Measurements from ENCODE around the gene KDM6B.
A peak's percentile ranks its signal among the peaks of the same experiment; 100 is the strongest.

KDM6B gene

DNA sequence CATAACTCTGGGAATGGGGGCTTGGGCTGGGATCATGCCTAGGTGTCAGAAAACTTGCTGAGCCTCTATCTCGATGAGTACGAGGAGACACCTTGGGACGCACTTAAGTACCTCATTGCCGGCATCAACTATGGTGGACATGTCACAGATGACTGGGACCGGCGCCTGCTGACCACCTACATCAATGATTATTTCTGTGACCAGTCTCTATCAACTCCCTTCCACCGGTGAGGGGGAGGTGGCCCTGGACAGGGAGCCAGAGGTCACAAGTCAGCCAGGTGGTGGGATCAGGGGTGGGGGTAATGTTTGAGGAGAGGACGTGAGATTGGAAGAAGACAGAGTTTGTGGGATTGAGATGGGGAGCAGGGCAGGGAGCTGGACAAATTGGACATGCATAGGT is 3.4 kb upstream of the KDM6B start:
- in situ Hi-C loops (cut with MboI; ENCODE audit: low pct_unique_long_range_greater_than_20kb, low sequenced_read_pairs, unreplicated experiment) = no loop called here
- TF ChIP-seq, protein P1, sequence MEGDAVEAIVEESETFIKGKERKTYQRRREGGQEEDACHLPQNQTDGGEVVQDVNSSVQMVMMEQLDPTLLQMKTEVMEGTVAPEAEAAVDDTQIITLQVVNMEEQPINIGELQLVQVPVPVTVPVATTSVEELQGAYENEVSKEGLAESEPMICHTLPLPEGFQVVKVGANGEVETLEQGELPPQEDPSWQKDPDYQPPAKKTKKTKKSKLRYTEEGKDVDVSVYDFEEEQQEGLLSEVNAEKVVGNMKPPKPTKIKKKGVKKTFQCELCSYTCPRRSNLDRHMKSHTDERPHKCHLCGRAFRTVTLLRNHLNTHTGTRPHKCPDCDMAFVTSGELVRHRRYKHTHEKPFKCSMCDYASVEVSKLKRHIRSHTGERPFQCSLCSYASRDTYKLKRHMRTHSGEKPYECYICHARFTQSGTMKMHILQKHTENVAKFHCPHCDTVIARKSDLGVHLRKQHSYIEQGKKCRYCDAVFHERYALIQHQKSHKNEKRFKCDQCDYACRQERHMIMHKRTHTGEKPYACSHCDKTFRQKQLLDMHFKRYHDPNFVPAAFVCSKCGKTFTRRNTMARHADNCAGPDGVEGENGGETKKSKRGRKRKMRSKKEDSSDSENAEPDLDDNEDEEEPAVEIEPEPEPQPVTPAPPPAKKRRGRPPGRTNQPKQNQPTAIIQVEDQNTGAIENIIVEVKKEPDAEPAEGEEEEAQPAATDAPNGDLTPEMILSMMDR (IDR thresholded peaks at IDR 0.05; ENCODE audit: extremely low read depth, insufficient read depth, missing control alignments) = no peak
- DNase-seq (ENCODE audit: low spot score) = no peak

DNA sequence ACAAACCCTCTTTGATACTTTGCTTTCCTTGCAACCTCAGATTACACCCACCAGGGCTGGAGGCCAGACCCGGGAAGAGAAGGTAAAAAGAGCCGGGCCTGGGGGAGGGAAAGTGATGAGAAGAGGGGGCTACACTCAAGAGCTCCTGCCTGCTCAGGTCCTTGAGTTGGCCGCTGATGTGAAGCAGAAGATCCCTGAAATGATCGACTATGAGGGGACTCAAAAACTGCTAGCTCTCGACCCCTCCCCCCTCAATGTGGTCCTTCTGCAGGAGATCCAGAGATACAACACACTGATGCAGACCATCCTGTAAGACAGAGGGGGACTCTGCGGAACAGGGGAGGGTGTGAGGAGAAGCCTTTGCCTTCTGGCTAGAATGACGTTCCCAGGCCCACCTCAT is 2.8 kb upstream of the KDM6B start:
- in situ Hi-C loops (cut with MboI; ENCODE audit: low pct_unique_long_range_greater_than_20kb, low sequenced_read_pairs, unreplicated experiment) = no loop called here
- TF ChIP-seq, protein P1 (IDR thresholded peaks at IDR 0.05; ENCODE audit: extremely low read depth, insufficient read depth, missing control alignments) = no peak

DNA sequence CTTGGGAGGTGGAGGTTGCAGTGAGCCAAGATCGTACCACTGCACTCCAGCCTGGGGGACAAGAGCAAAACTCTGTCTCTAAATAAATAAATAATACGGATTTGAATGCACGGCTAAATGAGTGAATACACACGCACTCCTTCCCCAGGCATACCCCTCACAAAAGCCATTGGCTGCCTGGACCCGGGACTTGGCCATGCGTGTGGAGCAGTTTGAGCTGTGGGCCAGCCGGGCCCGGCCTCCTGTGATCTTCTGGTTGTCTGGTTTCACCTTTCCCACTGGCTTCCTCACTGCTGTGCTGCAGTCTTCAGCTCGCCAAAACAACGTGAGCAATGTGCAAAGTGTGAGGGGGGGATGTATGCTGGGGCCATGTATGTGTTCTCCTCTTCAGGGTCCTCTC is 1.6 kb upstream of the KDM6B start:
- TF ChIP-seq, protein P1 (IDR thresholded peaks at IDR 0.05; ENCODE audit: extremely low read depth, insufficient read depth, missing control alignments) = no peak

More for the DNA sequence above, 2.8 kb upstream of the KDM6B start:
- DNase-seq (ENCODE audit: low spot score) = no peak

DNA sequence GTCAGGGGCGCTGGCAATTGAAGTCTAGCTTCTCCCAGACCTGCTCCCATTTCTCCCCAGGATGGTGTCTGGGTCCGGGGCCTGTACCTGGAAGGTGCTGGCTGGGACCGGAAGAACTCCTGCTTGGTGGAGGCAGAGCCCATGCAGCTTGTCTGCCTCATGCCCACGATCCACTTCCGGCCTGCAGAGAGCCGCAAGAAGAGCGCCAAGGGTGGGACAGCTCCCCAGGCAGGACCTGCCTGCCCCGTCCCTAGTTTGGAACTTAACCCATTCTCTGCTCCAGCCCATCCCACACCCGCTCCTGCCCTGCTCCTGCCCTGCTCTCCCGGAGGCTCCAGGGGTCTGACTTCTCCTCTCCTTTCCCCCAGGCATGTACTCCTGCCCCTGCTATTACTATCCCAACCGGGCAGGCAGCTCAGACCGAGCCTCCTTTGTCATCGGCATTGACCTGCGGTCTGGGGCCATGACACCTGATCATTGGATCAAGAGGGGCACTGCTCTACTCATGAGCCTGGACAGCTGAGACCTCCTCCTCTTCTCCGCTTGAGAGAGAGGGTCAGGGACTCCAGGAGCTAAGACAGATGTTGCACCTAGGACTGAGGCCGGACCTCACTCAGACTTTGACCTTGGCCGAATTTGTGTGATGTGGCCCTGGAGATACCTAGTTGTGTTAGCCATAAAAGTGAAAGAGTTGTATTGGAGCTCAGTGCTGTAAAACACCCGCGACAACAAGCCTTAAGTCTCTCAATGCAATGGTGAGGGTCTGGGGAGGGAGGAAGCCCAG is 814 bp upstream of the KDM6B start:
- in situ Hi-C loops (cut with MboI; ENCODE audit: low pct_unique_long_range_greater_than_20kb, low sequenced_read_pairs, unreplicated experiment) = no loop called here
- TF ChIP-seq, protein P1 (IDR thresholded peaks at IDR 0.05; ENCODE audit: extremely low read depth, insufficient read depth, missing control alignments) = no peak
- no peak for DNase-seq (ENCODE audit: low spot score)

More for the DNA sequence above, 1.6 kb upstream of the KDM6B start:
- in situ Hi-C loops (cut with MboI; ENCODE audit: low pct_unique_long_range_greater_than_20kb, low sequenced_read_pairs, unreplicated experiment) = no loop called here
- no peak for DNase-seq (ENCODE audit: low spot score)

DNA sequence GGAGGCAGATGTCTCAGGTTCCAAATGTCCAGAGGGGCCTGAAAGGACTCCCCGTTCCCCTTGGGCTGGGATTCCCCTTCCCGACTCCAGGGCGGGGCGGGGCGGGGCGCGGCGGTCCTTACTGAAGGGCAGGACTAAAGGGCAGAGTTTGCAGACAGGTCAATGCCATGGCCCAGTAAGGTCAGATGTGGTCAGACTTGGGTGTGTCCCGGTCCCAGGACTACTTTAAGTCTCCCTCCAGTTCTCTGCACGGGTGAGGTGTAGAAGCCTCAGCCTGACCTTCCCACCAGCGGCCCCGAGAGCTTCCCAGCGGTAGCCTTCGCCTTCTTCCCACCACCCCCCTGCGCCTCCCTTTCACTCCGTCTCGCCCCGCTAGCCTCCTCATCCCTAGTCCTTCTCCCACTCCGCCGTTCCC is 532 bp downstream of the KDM6B start:
- TF ChIP-seq, protein P1 (IDR thresholded peaks at IDR 0.05; ENCODE audit: extremely low read depth, insufficient read depth, missing control alignments) = no peak
- in situ Hi-C loops (cut with MboI; ENCODE audit: low pct_unique_long_range_greater_than_20kb, low sequenced_read_pairs, unreplicated experiment) = no loop called here
- DNase-seq (ENCODE audit: low spot score) = peak; percentile 52

DNA sequence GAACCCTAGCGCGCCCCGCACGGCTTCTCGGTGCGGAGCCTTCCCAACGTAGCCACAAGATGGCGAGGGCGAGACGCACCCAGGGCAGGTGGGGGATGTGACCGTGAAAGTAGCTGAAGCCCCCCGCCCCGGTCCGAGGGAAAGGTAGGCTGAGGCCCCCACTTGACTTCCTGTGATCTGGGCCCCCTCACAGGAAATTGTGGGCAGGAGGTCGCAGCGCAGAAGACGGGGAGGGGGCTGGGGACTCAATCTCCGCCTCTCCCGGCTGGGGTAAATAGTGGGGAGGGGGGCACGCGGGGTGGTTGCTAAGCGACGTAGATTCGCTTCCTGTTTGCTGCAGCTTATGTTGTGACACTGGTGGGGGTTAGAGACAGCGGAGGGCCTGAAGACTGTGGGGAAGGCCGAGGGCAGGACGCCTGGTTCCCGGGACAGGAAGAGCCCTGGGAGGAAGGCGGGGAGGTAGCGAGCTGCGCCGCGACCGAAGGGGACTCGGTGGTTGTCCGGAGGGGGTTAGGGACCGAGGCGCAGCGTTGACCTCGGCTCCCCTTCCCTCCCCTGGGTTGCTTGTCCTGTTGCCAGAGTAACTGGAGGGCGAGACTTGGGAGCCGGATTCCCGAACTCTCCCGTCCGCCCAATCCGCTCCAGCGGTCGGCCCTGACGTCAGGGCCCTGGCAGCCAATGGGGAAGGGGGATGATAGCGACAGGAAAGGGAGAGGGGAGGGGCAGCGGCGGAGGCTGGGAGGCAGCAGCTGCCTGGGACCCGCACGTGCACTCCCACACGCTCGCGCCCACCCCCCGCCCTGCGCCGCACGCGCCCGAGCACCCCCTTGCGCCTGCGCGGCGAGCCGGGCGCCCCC is 1.2 kb downstream of the KDM6B start:
- DNase-seq (ENCODE audit: low spot score) = peak; percentile 94
- TF ChIP-seq, protein P1 (IDR thresholded peaks at IDR 0.05; ENCODE audit: extremely low read depth, insufficient read depth, missing control alignments) = peak; percentile 93
- in situ Hi-C loops (cut with MboI; ENCODE audit: low pct_unique_long_range_greater_than_20kb, low sequenced_read_pairs, unreplicated experiment) = no loop called here
